Activated naive CD8-positive, alpha-beta T cell treated with anti-CD3 and anti-CD28 coated beads for 36 hours (primary cell): ENCODE results near the gene VSNL1. TPM values are rescaled to one million over a fixed set of nuclear protein-coding genes. Genes with fewer than 3 reads are reported as not detected.

ENCODE experiments used
- DNase-seq: peaks from one replicate; pipeline ENCODE4 v3.0.0; 2021
- H3K27ac Mint-ChIP-seq: one replicate; pipeline ENCODE4 v1.8.0; 2022; ENCODE audit warnings: mild to moderate bottlenecking, moderate library complexity, mixed read lengths
- H3K27me3 Mint-ChIP-seq: one replicate; pipeline ENCODE4 v1.8.0; 2022; ENCODE audit warnings: mild to moderate bottlenecking, mixed read lengths
- H3K36me3 Mint-ChIP-seq: one replicate; pipeline ENCODE4 v1.8.0; 2021; ENCODE audit warnings: mild to moderate bottlenecking, mixed read lengths
- H3K4me1 Mint-ChIP-seq: one replicate; pipeline ENCODE4 v1.8.0; 2021; ENCODE audit warnings: mixed read lengths
- H3K4me3 Mint-ChIP-seq: one replicate; pipeline ENCODE4 v1.8.0; 2022; ENCODE audit warnings: mild to moderate bottlenecking, moderate library complexity, mixed read lengths
- H3K9me3 Mint-ChIP-seq: one replicate; pipeline ENCODE4 v1.8.0; 2022; ENCODE audit warnings: mixed read lengths
- total RNA-seq, 2 experiments: library from RNA; stranded (reverse); gene quantifications; one replicate each; pipeline ENCODE4 v1.2.3, GENCODE V29; 2021

VSNL1 gene
- total RNA-seq, 2 experiments from 2014 or later: not detected

DNA sequence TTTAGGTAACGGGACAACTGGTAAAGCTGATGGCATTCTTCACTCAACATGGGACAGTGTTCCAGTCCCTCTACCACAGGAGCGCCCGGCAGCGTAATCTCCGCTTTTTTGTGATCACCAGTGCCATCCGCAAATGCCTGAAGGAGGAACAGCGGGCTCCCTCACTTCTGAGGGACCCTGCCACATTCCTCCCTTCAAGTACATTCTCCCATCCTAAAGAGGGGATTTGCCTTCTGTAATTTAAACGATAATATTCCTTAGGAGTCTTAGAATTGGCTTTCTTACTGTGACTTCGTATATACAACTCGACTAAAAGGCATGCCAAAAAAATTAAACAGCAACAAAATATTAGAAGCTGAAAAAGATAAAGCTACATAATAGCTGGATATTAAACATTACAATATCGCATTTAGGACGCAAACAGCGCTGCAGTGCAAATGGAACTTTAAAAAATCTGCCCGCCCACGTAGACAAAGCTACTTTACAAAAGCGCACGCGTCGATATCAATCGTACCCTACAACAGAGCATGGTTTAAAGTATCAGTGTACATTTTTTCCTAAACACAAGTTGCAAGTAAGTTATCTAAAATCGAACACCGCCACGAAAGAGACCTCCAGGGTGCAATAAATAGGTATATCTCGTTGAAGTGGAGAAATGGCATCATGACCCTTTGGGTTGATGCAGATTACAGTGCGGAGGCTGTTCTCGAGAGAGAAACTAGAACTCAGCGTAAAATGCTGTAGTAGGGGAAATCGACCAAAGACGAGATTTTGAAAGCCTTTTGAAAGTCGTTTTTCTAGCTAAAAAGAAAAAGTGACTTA is 2.3 kb upstream of the VSNL1 start:
- peaks cover 56% of the 10 kb centered on the region for H3K27me3 Mint-ChIP-seq
- DNase-seq: no peak
- no peak overlapping the region for H3K4me3 Mint-ChIP-seq
- H3K4me1 Mint-ChIP-seq: peaks cover 6% of the 10 kb centered on the region
- H3K9me3 Mint-ChIP-seq: peaks cover 4% of the 10 kb centered on the region
- no peak overlapping the region for H3K27ac Mint-ChIP-seq
- peaks cover 2% of the 10 kb centered on the region for H3K36me3 Mint-ChIP-seq

DNA sequence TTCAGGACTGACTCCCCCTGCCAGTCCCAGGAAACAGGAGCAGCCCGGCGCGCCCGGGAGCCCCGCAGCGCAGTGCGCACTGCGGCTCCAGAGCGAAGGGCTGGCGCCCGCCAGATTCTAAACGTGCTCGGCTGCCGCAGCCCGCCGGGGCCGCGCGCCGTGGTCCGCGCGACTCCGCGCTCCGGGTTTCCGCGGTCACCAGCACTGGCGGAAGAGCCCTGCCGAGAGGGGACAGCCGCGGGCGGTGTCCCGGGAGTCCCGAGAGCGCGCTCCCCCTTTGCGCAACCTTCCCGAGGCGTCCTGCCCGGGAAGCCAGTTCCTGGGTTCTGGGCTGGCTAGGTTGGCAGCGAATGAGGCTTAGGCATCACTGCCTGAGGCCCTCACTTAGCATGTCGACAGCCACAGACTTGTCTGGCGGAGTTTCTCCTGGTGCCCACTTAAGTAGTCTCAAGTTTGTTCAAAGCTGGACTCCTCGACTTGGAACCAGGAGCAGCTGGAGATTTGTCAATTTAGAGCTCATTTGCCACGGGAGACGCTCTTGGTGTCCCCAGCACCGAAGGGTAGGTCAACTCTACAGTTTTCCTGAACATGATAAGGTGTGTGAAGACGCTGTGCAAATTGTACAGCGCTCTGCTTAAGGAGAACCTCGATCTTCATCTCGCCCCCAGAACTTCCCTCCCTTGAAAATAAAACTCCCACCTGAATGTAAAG is 1.5 kb upstream of the VSNL1 start:
- Mint-ChIP-seq H3K9me3 (peaks cover 4% of the 10 kb centered on the region), H3K4me3 (no peak overlapping the region), H3K27me3 (peaks cover 62% of the 10 kb centered on the region), H3K27ac (no peak overlapping the region), H3K4me1 (peaks cover 6% of the 10 kb centered on the region), H3K36me3 (peaks cover 2% of the 10 kb centered on the region)
- peak; percentile 13 for DNase-seq

DNA sequence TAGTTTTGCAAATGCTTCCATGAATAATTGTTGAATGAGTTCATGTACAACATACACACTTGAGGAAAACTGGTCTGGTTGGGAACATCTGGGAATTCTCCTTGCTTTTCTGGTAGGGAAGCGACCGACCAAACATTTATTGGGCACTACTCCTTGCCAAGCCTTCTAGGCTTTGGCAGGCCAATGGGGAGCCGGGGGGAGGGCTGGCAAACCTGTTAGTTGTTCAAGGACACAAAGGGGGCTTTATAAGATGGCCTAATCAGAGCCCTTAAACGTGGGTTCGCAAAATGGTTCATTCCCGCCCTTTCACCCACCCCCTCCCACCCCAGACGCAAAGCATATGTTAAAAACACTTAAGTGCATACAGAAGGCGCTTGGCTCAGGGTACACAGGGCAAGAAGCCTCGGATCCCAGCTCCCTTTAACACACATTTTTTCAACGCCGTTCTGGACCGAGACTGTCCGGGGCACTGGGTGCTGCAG is 844 bp upstream of the VSNL1 start:
- peaks cover 62% of the 10 kb centered on the region for H3K27me3 Mint-ChIP-seq
- no peak overlapping the region for H3K27ac Mint-ChIP-seq
- peaks cover 6% of the 10 kb centered on the region for H3K4me1 Mint-ChIP-seq
- no peak for DNase-seq
- H3K36me3 Mint-ChIP-seq: peaks cover 2% of the 10 kb centered on the region
- H3K9me3 Mint-ChIP-seq: peaks cover 4% of the 10 kb centered on the region
- no peak overlapping the region for H3K4me3 Mint-ChIP-seq

DNA sequence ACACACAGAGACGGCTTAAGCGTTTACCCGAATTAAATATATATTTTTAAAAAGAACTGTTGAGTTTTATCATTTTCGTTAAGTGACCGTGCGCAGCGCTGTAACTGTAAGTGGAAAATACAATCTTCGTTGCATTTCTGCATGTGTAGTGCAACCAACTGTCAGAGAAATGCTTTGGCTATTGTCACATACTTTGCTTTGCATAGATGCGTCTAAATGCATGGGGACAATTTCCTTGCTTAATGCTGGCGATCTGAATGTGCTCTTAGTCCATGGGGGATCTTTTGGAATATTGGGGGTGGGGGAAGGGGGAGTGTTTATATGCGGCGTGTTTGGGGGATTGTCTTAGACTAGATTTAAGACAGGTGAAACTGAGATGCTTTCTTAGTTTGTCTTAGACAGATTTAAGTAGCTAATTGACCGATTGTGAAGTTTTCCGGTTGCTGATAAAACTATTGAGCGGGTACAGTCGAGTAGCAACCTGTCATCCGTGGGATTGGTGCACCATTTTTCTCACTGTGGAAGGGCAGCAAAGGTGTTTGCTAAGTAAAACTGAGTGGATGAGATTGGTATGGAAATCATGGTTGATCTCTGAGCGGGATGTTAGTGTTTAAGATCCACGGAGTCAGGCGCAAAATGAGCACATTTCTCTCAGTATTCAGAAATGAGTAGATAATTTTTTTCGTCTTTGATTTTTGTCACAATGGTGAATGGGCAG is 476 bp downstream of the VSNL1 start:
- no peak for DNase-seq
- Mint-ChIP-seq H3K36me3 (peaks cover 2% of the 10 kb centered on the region), H3K4me3 (no peak overlapping the region), H3K9me3 (peaks cover 4% of the 10 kb centered on the region), H3K4me1 (peaks cover 6% of the 10 kb centered on the region), H3K27me3 (peaks cover 62% of the 10 kb centered on the region), H3K27ac (peak overlapping the region; percentile 38)

DNA sequence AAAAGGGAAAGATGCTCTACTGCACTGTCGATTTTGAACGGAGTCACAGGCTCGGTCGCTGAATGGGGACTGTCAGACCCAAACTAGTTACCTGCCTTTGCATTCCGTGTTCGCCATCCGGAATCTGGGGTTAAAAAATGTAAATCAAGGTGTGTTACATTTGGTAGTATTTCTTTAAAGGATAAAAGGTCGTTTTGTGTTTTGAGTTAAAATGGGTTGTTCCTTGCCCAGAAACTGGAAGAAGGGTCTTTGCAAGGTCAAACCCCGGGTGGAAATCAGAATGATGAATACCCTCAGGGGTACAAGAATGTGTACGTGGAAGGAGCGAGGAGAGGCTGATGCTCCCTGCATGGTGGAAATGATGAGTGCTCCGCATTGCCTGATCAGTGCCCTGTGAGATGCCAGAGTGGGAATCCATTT is 1.0 kb downstream of the VSNL1 start:
- H3K27me3 Mint-ChIP-seq: peaks cover 60% of the 10 kb centered on the region
- peaks cover 2% of the 10 kb centered on the region for H3K36me3 Mint-ChIP-seq
- no peak for DNase-seq
- H3K27ac Mint-ChIP-seq: no peak overlapping the region
- H3K4me3 Mint-ChIP-seq: no peak overlapping the region
- peaks cover 6% of the 10 kb centered on the region for H3K4me1 Mint-ChIP-seq
- H3K9me3 Mint-ChIP-seq: peaks cover 4% of the 10 kb centered on the region

DNA sequence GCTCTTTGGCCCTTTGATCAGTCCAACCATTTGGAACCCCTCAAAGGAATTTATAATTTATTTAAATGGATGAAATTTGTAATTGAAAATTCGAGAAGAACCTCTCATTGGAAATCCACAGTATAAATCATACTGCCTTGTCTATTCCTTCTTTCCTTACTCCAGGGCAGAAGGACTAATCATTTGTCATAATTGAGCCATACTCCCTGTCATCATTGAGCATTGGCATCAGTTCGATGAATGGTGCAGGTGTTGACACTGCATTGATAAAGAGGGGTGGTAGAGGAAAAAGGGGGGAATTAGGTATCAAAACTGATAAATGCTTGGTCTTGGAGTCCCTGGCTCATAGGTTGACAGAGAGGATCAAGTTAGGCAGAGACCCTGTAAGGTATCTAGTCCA is 2.0 kb downstream of the VSNL1 start:
- no peak for DNase-seq
- Mint-ChIP-seq H3K4me1 (peaks cover 6% of the 10 kb centered on the region), H3K36me3 (peaks cover 2% of the 10 kb centered on the region), H3K27ac (no peak overlapping the region), H3K4me3 (no peak overlapping the region), H3K27me3 (peaks cover 60% of the 10 kb centered on the region), H3K9me3 (peaks cover 4% of the 10 kb centered on the region)

DNA sequence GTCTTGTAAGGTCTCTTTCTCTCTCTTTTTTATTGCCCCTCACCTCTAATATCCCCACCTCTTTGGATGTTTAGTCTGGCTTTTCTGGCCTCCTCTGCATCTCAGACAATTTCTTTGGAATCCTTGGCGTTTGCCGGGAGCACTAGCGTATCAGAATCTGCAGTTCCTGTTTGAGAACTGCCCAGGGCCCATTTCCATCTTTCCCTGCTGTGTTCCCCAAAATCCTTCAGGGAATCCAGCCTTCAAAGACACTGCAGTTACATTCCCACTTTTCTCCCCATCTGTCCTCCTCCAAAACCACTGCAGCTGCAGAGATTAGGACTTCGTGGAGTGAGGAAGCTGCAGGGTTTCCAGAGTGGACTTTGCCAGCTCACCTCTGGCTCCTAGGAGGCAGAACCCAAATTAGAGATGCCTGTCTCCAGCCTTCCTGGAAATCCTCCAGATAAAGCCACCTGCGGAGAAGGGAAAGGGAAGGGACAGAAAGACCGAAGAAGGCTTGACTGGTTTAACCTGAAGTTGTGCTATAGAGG is 2.7 kb downstream of the VSNL1 start:
- Mint-ChIP-seq H3K27ac (no peak overlapping the region), H3K4me1 (peaks cover 6% of the 10 kb centered on the region), H3K27me3 (peaks cover 59% of the 10 kb centered on the region), H3K9me3 (peaks cover 4% of the 10 kb centered on the region), H3K36me3 (peaks cover 2% of the 10 kb centered on the region), H3K4me3 (no peak overlapping the region)
- DNase-seq: no peak

DNA sequence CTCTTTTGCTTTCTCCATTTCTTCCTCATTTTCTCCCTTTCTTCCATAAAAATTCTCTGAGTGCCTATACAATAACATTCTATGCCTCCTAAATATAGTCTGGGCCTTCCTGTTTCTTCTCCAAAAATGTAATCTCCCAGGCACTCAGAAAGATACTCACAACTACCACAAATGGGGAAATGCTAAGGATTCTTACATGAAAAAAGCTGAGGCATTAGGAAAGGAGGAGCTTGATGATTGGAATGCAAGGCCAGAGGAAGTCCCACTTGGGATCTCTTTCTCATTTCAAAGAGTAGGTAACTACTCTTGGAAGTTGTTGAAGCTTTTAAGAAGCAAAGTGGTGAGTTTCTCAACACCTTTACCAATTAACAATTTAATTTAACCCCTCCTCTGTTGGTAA is 3.4 kb downstream of the VSNL1 start:
- Mint-ChIP-seq H3K9me3 (peaks cover 4% of the 10 kb centered on the region), H3K4me1 (peaks cover 3% of the 10 kb centered on the region), H3K27me3 (peaks cover 57% of the 10 kb centered on the region), H3K36me3 (peaks cover 2% of the 10 kb centered on the region), H3K27ac (no peak overlapping the region), H3K4me3 (no peak overlapping the region)
- no peak for DNase-seq

DNA sequence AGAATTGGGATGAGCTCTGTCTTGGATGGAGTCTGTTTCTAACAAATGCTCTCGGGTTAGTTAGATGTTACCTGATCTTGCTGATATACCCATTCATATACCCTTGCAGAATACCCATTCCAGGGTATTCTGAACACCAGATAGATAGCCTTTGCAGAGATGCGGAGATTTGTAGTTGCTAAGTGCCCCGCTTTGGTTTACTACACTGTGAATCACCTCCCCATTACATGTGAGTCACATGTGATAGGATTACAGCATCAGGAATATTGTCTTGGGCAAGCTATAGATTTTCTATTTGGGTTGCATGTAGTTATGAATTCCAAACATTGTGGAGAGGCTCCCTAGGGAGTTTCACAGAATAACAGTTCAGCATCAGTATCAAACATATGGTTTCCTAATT is 3.8 kb downstream of the VSNL1 start:
- H3K4me3 Mint-ChIP-seq: no peak overlapping the region
- peaks cover 3% of the 10 kb centered on the region for H3K4me1 Mint-ChIP-seq
- H3K27ac Mint-ChIP-seq: no peak overlapping the region
- H3K36me3 Mint-ChIP-seq: peaks cover 2% of the 10 kb centered on the region
- DNase-seq: no peak
- peaks cover 54% of the 10 kb centered on the region for H3K27me3 Mint-ChIP-seq
- peaks cover 4% of the 10 kb centered on the region for H3K9me3 Mint-ChIP-seq

DNA sequence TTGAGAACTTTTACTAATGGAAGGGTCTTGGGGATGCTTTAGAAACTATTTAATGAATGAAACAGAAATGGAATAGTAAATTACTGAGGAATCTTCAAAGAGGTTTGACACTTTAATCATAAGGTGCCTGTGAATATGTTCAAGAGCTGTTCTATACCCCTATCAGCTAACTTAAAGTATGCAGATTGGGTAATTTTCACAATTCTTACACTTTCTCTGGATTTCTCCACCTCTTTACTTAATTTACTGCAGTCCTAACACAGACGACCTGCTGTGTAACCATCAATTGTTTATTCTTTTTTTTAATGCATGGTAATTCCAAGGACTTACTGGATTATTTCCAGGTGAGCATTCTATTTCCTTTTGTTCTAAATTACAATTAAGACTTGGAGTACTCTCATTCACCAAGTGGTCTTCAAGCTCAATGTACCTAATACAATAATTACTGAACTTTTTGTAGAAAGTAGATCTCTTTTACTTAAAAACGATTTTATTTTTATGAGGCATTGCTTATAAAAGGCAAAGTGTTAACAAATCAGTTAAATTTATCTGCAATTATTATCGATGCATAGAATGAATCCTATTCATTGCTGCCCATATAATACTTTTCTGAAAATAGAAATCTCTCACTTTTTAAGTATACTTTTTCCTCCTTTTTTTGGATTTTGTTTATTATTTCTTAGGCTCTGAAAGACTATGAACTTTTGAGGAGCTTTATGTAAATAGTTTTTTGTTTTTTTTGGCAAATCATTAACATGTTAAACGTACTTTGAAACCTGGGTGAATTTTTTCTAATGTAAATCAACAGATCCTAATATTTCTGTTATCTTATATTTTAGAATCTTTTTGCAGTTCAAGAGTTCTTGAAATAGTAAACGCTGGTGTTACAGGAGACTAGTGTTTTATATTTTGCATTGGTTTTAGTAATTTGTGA is 5.5 kb downstream of the VSNL1 start:
- peaks cover 2% of the 10 kb centered on the region for H3K9me3 Mint-ChIP-seq
- H3K4me1 Mint-ChIP-seq: no peaks in the 10 kb centered on the region
- no peaks in the 10 kb centered on the region for H3K36me3 Mint-ChIP-seq
- H3K27me3 Mint-ChIP-seq: peaks cover 37% of the 10 kb centered on the region
- H3K27ac Mint-ChIP-seq: no peak overlapping the region
- DNase-seq: no peak
- H3K4me3 Mint-ChIP-seq: no peak overlapping the region

DNA sequence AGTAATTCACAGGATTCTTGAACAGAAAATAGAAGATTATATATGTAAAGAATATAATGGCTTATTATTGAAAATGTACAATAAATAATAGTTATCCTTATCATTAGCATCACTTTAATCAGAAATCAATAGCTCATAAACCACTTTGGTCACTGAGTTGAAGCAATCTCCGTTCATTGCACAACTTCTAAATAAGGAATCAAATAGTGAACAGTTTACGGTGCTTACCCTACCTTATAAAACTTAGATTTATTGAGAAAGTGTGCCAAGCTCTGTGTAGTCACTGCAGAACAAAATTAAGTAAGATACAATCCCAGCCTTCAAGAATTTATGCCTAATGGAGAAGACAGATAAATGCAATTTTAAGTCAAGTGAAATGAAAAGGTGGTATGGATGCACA is 6.7 kb downstream of the VSNL1 start:
- no peak for DNase-seq
- Mint-ChIP-seq H3K36me3 (no peaks in the 10 kb centered on the region), H3K27ac (no peak overlapping the region), H3K4me3 (no peak overlapping the region), H3K4me1 (no peaks in the 10 kb centered on the region), H3K9me3 (no peaks in the 10 kb centered on the region), H3K27me3 (peaks cover 31% of the 10 kb centered on the region)

DNA sequence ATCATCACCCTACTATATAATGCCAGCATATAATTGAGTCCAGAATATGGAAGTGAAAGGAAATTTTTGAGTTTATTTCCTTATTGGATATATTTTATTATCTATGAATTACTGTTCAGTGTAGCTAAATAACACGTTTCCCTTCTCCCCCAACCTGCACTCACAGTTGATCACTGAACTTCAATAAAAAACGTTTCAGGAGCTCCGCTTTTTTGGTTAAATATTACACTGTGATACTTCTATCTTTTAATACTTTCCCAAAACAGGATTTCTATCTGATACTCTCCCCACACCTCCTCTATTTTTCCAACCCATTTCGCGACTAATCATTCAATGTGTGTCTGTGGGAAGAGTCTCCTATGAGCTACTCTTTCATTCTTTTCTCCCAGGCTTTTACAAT is 7.2 kb downstream of the VSNL1 start:
- Mint-ChIP-seq H3K27me3 (peaks cover 28% of the 10 kb centered on the region), H3K4me3 (no peak overlapping the region), H3K9me3 (no peaks in the 10 kb centered on the region), H3K4me1 (no peaks in the 10 kb centered on the region), H3K36me3 (no peaks in the 10 kb centered on the region), H3K27ac (no peak overlapping the region)
- no peak for DNase-seq

DNA sequence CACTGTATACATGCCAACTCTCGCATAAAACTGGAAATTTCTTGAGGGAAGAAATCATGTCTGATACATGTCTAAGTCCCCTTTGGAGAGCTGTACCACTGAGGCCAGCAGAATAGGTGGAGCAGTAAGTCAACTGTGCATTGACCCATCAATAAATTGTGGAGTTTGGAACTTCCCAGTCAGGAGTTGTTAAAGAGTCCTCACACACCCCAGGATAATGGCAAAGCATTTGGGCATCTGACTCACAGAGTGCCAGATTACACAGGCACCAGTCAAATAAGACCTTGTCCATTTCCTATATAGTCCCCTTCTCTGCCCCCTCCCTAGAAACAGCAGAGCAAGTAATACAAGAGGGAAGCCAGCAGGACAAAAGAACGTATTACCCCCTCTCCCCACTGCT is 10.4 kb downstream of the VSNL1 start:
- H3K9me3 Mint-ChIP-seq: no peaks in the 10 kb centered on the region

DNA sequence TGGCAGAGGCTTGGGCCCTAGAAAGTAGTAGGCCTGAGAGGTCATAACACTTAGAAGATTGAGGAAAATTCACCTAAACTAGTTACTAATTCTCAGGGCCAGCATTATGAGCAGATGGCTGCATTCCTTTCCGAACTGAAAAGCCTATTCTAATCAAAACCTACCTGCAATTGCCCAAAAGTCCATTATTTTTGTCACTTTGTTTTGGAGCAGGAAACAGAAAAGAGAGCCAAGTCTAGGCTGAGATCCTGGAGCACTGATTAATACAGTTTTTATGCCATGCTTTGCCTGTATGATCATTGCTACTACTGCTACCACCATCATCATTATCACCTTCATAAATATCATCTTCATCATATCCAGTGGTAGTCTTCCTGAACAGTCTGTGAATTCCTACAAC is 14.7 kb downstream of the VSNL1 start:
- Mint-ChIP-seq H3K27ac (no peak overlapping the region), H3K4me1 (no peaks in the 10 kb centered on the region), H3K9me3 (no peaks in the 10 kb centered on the region), H3K27me3 (peaks cover 11% of the 10 kb centered on the region), H3K36me3 (no peaks in the 10 kb centered on the region), H3K4me3 (no peak overlapping the region)
- DNase-seq: no peak

More for the DNA sequence above, 10.4 kb downstream of the VSNL1 start:
- peaks cover 20% of the 10 kb centered on the region for H3K27me3 Mint-ChIP-seq
- no peaks in the 10 kb centered on the region for H3K36me3 Mint-ChIP-seq
- no peak overlapping the region for H3K27ac Mint-ChIP-seq
- no peaks in the 10 kb centered on the region for H3K4me1 Mint-ChIP-seq
- H3K4me3 Mint-ChIP-seq: no peak overlapping the region
- no peak for DNase-seq
